AG20443 (cell line): ENCODE measurements around the gene HOMER2.
"Not testable (repeated sequence)": the region's sequence is repeated elsewhere in the genome, so short reads cannot be mapped to it uniquely, and the experiment has no call there.

Source experiments
- DNase-seq: peaks from one replicate; pipeline ENCODE4 v3.0.0; 2012; ENCODE audit warnings: low spot score, mixed read lengths

Gene HOMER2

DNA sequence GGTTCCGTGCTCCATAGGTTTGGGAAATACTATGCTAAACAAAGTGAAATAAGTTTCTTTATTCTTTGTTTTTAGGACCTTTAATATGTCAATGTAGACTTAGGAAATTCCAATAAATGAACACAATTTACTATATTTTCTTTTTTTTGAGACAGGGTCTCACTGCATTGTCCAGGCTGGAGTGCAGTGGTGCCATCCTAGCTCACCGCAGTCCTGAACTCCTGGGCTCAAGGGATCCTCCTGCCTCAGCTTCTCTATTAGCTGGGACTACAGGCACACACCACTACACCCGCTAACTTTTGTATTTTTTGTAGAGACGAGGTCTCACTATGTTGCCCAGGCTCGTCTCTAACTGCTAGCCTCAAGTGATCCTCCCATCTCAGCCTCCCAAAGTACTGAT lies 12.4 kb upstream of the HOMER2 start:
- no peak for DNase-seq

DNA sequence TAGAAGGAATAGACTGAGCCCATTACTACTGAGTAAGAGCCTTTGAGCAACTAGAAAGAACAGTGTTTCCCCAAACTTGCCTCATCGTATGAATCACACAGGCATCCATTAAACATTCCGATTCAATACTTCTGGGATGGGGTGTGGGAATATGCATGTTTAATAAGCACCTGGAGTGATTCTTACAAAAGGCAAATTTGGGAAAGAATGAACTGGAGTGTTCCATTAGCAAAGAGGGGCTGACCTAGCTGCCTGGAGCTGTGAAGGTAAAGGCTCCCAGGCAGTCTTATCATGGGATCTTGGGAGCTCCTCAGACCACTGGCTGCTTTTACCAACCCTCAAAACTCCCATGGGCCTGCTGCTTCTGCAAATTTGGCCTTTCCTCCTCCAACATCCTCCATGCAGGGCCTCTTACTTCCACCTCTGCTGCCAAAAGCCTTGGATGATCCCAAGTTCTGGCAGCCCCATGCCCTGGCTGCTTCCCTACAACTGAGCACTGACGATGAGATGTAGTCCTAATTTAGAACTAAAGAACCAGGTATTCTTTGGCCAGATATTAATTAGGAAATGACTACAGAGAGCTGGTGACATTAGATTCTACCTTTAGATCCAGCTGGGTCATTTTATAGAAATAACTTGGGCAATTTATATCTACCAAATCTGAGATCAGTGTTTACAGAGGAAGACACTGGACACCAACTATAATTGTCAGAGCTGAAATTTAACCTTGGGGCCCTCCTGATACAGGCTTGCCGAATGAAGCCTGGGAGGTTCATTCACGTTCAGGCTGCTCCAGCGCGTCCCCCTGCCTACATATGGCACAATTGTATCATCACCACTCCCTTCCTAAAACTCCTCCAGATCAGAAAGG lies 11.2 kb upstream of the HOMER2 start:
- peak; percentile 52 for DNase-seq

GRCh38 chr15:82960766-82961165 lies 8.2 kb upstream of the HOMER2 start:
- DNase-seq = no peak

GRCh38 chr15:82959423-82959822 lies 6.9 kb upstream of the HOMER2 start:
- no peak for DNase-seq

DNA sequence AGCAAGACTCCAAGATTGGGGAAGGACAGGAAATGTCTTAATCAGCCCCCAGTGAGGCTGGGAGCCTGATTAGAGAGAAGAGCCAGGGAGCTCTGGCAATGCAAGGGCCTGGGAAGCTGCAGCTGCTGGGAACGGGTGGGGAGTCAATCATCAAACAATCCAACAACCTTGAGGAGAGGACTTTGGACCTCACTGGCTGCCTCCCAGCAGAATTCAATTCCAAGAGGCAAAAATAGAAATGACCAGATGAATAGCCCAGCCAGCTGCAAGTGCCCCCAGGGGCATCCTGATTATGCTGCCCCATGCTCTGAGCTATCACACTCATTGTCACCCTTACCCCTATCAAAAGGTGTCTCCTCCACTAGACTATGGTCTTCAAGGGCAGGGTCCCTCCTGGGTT lies 6.1 kb upstream of the HOMER2 start:
- no peak for DNase-seq

DNA sequence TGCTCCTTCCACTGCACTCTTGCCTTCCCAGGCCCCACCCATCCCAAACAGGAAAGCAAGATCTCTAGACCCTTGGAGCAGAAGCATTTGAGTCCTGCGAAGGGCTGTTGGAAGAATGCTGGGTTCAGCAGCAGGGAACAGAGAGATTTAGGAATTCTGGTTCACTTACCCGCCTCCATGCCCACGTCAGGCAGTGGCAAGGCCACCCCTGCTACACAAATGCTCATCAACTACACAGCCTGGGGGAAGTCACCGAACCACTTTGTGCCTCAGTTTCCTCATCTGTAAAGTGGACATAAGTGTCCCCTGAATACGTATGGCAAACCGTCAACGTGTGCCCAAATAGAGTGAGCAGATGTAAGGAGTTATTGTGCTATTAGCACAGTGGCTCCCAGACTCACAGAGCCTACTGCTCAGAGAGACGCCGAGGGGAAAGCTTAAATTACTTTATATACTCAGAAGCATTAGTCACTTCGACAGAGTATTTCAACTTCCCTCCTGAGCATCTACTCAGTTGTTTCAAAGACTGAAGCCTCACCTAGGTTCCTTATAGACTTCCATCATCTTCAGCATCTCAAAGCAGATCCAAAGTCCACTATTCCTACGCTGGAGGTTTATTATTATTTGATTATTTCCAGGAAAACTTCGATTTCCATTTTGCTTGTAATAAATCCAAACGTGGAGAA lies 905 bp downstream of the HOMER2 start:
- DNase-seq = peak; percentile 38

DNA sequence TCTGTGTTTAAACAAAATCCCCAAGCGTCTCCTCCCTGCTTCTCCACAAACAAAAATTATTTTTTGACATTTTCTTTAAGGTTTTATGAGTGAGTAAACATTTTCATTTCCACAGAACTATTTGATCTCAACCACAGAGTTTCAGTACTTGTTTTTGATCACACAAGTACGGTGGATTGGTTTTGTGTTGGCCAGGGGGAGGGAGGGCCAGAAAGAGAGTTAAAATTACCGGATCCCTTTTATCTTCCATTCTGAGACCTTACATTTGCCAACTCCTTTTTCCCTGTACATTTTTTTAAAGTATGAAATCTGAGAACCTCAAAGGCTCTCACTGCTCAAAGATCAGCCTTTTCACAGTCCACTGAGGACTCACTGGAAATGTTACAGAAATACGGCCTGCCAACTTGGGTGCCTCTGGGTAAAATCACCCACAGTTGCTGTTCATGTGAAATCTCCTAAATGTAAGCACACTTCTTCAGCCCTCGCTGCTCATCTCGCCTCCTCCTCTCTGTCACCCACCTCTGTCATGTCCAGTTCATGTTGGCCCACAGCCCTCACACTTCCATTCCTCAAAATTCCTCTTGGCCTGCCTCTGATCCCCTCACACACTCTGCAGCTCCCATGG lies 1.7 kb downstream of the HOMER2 start:
- no peak for DNase-seq

GRCh38 chr15:82950295-82950694 lies 2.2 kb downstream of the HOMER2 start:
- no peak for DNase-seq

DNA sequence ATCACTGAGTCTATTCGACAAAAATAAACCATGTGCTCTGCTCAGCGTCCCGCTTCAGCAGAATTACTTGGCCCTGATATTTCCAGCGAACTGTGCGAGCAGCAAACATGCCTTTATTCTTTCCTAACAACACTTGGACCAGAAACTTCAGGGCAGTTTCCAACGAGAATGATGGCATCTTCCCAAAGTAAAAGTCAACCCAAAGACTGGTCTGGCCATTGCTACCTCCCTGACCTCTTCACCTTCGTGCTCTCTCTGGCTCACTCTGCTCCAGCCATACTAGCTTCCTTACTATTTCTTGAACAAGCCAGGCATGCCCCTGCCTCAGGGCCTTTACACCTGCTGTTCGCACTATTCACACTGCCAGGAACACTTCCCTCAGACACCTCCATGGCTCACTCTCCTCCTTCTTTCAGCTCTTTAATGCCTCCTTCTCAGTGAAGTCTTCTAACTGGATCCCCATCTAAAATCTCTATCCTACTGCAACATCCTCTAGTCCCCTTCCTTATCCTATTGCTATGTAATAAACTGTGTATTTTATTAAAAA lies 6.3 kb downstream of the HOMER2 start:
- DNase-seq = no peak

GRCh38 chr15:82945326-82945725 lies 7.2 kb downstream of the HOMER2 start:
- no peak for DNase-seq

DNA sequence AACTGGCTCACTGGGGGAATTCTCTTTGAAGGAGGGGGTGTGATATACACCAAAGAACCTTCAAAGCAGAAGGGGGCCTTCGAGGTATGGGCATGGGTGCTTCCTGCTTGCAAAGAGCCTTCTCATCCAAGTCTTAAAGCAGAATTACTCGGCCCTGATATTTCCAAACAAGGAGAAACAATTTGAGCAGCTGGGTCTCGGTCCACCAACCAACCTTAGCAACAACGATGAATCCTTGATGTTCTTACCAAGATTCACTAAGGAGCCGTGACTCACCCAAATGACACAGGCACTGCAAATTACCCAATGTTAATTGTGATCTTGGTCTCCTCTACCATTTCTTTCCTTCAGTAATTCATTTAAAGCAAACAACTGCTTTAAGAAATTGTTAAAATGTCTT lies 7.7 kb downstream of the HOMER2 start:
- DNase-seq = peak; percentile 73

DNA sequence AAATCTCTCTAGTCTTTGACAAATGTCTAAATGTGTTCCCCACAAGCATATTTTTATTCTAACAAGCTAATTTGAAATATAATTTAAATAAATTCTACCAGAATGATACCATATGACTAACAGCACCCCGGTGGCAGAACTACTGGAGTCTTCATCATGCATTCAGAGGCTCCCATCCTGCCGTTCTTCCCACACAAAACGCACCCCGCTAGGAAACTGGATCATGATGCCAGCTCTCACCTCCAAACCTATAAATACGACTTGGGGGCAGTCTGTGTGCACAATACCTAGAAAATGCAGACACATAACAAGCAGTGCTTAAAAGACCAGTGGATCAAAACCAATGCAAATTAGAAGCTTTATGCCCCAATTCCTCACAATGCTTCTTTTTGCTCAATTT lies 8.5 kb downstream of the HOMER2 start:
- no peak for DNase-seq

DNA sequence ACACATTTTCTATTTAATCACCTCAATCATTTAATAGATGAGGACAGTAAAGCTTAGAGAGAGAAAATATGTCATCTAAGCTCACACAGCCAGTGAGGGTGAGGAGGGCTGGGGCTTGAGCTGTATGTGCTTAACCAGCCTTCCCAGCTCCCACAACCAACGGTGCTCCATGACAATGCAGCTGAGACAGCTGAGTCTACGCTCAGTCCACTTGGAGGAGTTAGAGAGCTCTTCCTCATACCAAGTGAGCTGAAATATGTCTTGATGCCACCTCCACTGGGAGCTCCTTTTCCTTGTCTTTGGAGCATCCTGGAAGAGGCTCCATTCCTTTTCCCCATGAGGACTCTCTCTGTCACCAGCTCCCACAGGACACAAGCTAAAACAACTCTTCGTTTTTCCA lies 9.3 kb downstream of the HOMER2 start:
- DNase-seq = no peak

GRCh38 chr15:82942691-82943090 lies 9.8 kb downstream of the HOMER2 start:
- peak; percentile 54 for DNase-seq

GRCh38 chr15:82939678-82940077 lies 12.8 kb downstream of the HOMER2 start:
- DNase-seq = not testable (repeated sequence)

GRCh38 chr15:82937712-82938058 lies 14.8 kb downstream of the HOMER2 start:
- no peak for DNase-seq

DNA sequence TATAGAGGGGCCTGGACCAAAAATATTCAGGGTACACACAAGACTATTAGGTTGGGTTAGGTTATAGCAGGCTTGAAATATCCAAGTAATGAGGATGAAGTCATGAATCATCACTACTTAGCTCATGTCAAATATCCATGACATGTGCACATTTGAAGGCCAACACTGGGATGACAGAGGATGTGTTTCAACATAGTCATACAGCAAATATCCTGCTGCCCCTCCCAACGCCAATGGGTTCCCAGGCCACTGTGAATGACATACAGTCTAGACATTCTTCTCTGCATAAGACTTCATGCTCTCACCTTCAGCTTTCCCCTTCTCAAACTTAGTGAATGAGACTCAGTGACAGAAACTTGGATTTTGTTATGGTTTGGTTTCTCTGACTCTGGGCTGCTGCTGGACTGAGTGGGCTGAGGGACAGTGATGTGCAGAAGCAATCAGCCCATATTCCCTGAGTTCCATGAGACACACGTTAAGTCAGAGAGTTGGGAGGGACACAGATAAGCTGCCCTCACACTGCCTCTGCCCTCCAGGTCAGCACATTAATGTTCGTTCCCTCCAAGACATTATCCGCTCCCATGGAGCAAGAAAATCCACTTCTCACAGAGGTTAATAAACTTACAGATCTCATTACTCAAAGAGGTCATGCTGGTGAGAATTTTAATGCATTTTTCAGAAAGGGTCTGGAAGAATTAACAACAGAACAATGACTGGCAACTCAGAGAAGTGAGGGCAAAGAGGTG lies 15.4 kb downstream of the HOMER2 start:
- DNase-seq = peak; percentile 68

DNA sequence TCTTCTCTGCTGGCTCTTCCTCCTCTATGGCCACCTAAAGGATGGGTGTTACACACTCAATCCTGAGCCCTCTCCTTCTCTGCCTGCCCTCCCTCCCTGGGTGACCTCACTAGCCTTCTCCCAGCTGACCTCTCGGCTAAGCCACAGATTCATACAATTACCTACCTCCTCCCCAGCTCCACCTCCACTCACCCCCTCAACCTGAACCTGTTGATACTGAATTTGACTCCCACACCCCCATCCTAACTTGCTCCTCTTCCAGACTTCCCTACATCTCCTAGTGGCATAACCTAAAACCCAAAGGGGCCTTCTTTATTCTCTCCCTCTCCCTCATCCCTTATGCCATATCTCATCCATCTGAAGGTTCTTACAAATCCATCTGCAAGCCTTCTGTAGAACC lies 17.1 kb downstream of the HOMER2 start:
- no peak for DNase-seq

DNA sequence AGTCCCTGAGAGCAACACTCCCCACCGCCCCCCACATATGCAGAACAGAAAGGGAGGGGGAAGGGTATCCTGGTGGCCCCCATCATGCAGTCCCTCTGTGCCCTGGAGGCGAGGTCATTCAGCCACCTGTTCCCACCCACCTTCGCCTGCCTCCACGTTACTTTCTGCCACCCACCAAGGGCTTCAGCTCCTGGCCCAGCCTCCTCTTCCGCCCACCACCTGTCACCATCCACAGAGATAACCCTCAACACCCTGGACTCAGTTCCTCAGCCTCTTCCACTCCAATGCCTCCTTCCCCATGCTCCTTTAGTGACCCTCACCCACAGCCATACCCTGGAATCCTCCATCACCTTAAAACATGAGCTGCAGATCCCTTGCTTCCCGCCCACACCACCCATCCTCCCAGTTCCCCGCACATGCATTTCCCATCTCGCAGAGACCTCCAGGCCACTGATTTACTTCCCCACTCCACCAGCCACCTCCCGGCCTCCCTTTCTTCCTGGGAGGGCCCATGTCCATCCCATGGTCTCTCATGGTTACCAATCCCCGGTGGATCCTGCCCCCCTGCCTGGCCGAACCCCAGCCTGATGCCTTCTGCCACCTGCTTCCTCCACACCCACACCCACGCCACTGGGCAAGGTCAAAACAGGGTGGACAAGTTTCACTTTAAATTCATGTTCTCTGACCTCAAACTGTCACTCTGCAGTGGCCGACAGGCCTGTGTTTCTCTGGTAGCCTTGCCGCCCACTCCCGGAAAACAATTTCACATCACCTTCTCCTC lies 18.2 kb downstream of the HOMER2 start:
- DNase-seq = no peak

- no peak for DNase-seq
These were observed 18.9 kb downstream of the HOMER2 start for GRCh38 chr15:82933576-82933975.

- no peak for DNase-seq
These were observed 21.3 kb downstream of the HOMER2 start for GRCh38 chr15:82931221-82931620.
